Hippocampal formation (tissue), 2 donors: ENCODE results near the gene ADORA2A.

Experiments
- DNase-seq, 2 donors: peaks; one replicate each; lab custom pipeline; 2025; lab: John Stamatoyannopoulos, UW

The ADORA2A gene

GRCh38 chr22:24433001-24433827 lies 5.8 kb downstream of the ADORA2A start:
- DNase-seq: no peak

DNA sequence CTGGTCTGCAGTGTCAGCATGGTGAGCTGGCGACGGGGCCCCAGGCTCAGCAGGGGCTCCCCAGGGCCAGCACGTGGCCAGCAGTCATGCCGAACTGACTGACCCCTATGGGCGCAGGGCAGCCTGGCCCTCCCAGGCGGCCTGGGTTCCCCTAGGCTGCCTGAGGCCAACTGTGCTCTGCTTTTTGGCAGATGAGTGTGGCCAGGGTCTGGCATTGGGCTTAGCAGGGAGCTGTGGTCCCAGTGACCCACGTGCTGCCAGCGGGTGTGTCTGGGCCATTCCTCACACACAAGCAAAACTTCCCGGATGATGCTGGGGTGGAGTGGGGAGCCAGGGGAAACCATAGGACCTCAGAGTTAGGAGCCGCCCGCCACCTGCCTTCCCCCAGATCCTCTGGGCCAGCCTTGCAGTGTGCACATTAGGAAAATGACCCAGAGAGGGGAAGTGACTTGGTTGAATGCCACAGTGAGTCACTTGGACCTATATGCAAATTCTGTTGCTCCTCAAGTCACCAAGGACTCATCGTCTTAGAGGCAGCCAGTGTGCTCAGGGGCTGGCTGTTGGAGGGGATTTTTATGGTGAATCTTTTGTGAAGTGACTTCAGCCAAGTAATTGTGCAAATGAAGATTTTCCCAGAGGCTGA lies 6.5 kb downstream of the ADORA2A start:
- DNase-seq: no peak

GRCh38 chr22:24434471-24435322 lies 7.3 kb downstream of the ADORA2A start:
- DNase-seq: no peak

DNA sequence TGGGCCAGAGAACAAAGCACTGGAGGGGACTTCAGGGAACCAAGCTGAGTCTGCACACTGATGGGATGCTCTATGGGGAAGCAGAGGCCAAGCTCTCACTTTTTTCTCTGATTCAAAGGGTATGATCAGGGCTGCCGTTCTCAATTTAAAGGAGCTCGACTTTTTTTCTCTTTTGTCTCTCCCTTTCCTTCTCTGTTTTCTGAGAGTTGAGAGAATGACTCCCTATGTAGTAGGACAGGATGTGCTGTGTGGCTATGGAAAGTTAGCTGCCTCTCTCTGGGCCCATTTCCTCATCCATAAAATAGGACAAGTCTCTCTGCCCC lies 7.9 kb downstream of the ADORA2A start:
- DNase-seq: no peak

- DNase-seq: no peak
Observed at GRCh38 chr22:24435861-24436371, 8.5 kb downstream of the ADORA2A start.

GRCh38 chr22:24436553-24436952 lies 9.2 kb downstream of the ADORA2A start:
- no peak for DNase-seq

DNA sequence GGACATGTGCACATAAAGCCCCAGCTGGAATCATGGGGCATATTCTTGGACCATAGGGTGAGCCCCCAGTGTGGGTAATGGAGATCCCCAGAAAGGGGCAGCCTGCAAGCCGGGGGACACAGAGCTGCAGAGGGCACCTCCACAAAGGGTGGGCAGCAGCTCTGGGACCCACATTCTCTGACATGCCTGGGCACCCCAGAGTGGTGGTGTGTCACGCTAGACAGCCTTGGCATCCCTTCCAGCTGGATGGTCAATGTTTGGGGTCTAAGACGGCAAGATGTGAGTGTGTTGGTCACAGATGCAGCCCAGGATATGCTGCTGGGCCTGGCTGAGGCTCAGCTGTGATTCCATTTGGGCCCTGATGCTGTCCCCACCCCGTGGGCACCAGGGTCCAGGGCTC lies 9.7 kb downstream of the ADORA2A start:
- DNase-seq: no peak

- no peak for DNase-seq
Observed at GRCh38 chr22:24437741-24438328, 10.4 kb downstream of the ADORA2A start.

GRCh38 chr22:24440270-24440717 lies 12.9 kb downstream of the ADORA2A start:
- DNase-seq: no peak

GRCh38 chr22:24440718-24441405 lies 13.5 kb downstream of the ADORA2A start:
- no peak for DNase-seq

- DNase-seq: no peak
Observed at GRCh38 chr22:24441406-24442351, 14.3 kb downstream of the ADORA2A start.

- no peak for DNase-seq
Observed at GRCh38 chr22:24442352-24442744, 14.9 kb downstream of the ADORA2A start.

DNA sequence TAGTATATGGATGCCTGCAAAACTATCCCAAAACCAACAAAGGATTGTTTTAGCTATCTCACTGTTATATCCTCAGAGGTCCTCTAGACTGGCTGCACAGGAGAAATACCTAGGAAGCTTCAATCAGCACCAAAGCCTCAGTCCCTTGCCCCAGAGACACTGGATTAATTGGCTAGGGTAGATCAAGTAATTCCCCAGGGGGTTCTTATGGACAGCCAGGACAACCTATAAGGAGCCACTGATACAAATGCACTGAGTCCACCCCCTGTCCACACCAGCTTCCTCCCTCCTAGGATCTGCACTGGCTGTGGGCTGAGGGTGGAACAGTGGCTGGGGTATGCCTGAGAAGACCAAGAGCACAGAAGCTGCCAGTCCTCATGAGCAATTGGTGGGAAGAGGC lies 16.3 kb downstream of the ADORA2A start:
- DNase-seq: no peak

- DNase-seq: no peak
Observed at GRCh38 chr22:24444251-24444650, 16.9 kb downstream of the ADORA2A start.

- DNase-seq: no peak
Observed at GRCh38 chr22:24444729-24445466, 17.5 kb downstream of the ADORA2A start.

DNA sequence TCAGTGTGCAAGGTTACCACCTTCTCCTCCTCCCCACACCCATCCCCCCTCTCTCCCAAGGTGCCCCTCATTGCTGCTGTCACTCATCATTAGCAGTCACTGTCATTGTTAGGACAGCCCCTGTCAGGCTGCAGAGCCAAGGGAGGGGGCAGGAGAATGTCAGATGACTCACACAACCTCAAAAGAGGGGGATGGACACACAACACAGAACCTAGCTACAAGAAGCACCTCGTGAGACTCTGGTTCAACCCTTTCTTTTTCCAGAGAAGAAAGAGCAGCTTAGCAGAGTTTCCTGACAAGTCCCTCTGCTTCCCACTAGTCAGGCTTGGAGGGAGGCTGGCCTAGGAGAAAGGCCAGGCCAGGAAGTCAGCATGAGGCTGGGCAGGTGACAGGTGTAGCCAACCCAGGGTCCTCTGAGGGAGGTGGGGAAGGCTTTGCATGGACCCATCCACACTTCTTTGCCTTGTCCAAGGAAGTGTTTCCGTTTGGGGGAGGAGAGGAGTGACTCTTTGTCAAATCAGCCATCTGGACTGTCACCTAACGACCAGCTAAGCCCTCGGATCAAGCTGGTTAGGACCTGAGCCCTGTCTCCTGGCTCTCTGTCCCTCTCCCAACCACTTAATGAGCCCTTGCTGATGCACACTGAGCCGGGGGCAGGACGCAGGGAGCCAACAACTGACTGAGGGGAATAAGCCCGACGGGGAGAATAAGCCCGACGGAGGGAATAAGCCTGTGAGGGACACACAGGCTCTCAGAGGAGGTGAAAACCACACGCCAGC lies 18.3 kb downstream of the ADORA2A start:
- DNase-seq: no peak

DNA sequence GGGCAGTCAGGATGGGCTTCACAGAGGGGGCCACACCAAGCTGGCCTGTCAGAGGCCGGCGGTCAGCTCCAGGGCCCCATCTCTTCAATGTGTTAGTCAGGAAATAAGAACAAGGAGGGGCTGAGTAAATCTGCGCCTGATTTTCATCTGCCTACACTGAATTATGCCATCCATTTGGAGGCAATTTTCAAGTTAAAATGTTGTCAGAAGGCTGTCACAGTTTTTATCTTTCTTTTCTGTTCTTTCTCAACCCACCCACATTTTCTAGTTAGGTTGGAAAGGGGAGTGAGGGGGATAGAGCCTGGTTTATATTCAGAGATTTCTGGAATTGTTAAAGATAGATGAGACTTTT lies 18.8 kb downstream of the ADORA2A start:
- no peak for DNase-seq

GRCh38 chr22:24450610-24451009 lies 23.2 kb downstream of the ADORA2A start:
- DNase-seq: no peak

GRCh38 chr22:24451162-24451561 lies 23.8 kb downstream of the ADORA2A start:
- no peak for DNase-seq
